H1 (cell line): Measurements from ENCODE around the gene ARV1. TPM values are rescaled to one million over a fixed set of nuclear protein-coding genes. Genes with fewer than 3 reads are reported as not detected.

Source experiments
- CTCF ChIA-PET: fragments of 300-600 bp; sonication (Branson Sonifier 250); formaldehyde crosslinking; loops from one replicate; lab custom pipeline; 2021; ENCODE audit not compliant: partially characterized antibody; lab: Charles Lee
- POLR2A ChIA-PET: fragments of 300-600 bp; sonication (Branson Sonifier 250); formaldehyde crosslinking; loops from one replicate; lab custom pipeline; 2021; ENCODE audit warnings: inconsistent platforms; ENCODE audit not compliant: partially characterized antibody; lab: Charles Lee
- DNase-seq, 2 experiments: peaks; one replicate each; pipeline versions ENCODE4 v3.0.0 to v3.0.0-alpha.2; 2010 to 2022; ENCODE audit warnings: low spot score in 2 of 2, low read depth in 1 of 2, mixed read lengths in 1 of 2
- FAIRE-seq: peaks from 2 replicates; lab custom pipeline; 2011; peaks lifted over from hg19 to GRCh38; lab: Jason Lieb, UNC
- H2AFZ ChIP-seq: 2 replicates; pipeline ENCODE4 v1.8.1; 2012; ENCODE audit warnings: low read length, inconsistent platforms
- H2AK5ac ChIP-seq: 2 replicates; pipeline ENCODE4 v1.6.1; 2013; ENCODE audit warnings: low read depth, low read length
- H2BK120ac ChIP-seq: replicated peaks from 2 replicates; pipeline ENCODE3; 2013; ENCODE audit warnings: low read depth, low read length, inconsistent platforms
- H2BK12ac ChIP-seq: 2 replicates; pipeline ENCODE4 v1.6.1; 2013; ENCODE audit warnings: low read depth, low read length
- H2BK15ac ChIP-seq: 2 replicates; pipeline ENCODE4 v1.6.1; 2013; ENCODE audit warnings: low read length
- H2BK20ac ChIP-seq: 2 replicates; pipeline ENCODE4 v1.6.1; 2013; ENCODE audit warnings: low read length
- H2BK5ac ChIP-seq: 2 replicates; pipeline ENCODE4 v1.6.1; 2013; ENCODE audit warnings: low read depth, low read length
- H3K14ac ChIP-seq: 2 replicates; pipeline ENCODE4 v1.6.1; 2013; ENCODE audit warnings: inconsistent platforms; ENCODE audit not compliant: insufficient read length
- H3K18ac ChIP-seq: 2 replicates; pipeline ENCODE4 v1.6.1; 2013; ENCODE audit warnings: low read length; ENCODE audit errors: extremely low read depth
- H3K23ac ChIP-seq: 2 replicates; pipeline ENCODE4 v1.6.1; 2013; ENCODE audit warnings: inconsistent platforms; ENCODE audit not compliant: insufficient read length
- H3K23me2 ChIP-seq: 2 replicates; pipeline ENCODE4 v1.6.1; 2013; ENCODE audit warnings: low read depth, low read length
- H3K27ac ChIP-seq: 2 replicates; pipeline ENCODE4 v1.6.1; 2011; ENCODE audit warnings: low read depth, low read length, inconsistent platforms
- H3K27me3 ChIP-seq, 4 experiments: replicated peaks in 1 of 4; 1 replicate in 1 of 4; 2 replicates in 3 of 4; pipeline versions ENCODE4 v1.6.1 to v1.8.1; 2011 to 2013; ENCODE audit warnings: low read length in 3 of 4, mild to moderate bottlenecking in 3 of 4, inconsistent platforms in 2 of 4, mixed read lengths in 2 of 4, moderate library complexity in 1 of 4; ENCODE audit not compliant: control insufficient read depth in 3 of 4, insufficient read depth in 3 of 4; ENCODE audit errors: extremely low read depth in 1 of 4
- H3K36me3 ChIP-seq, 4 experiments: 2 replicates each; pipeline versions ENCODE4 v1.6.1 to v1.8.1; 2011 to 2013; ENCODE audit warnings: mild to moderate bottlenecking in 4 of 4, low read length in 3 of 4, moderate library complexity in 2 of 4, control low read depth in 1 of 4, inconsistent platforms in 1 of 4; ENCODE audit not compliant: insufficient read depth in 4 of 4, control insufficient read depth in 2 of 4
- H3K4ac ChIP-seq: replicated peaks from 2 replicates; pipeline ENCODE3; 2013; ENCODE audit warnings: low read length, low read depth, mixed read lengths, inconsistent platforms; ENCODE audit not compliant: insufficient read length
- H3K4me1 ChIP-seq, 4 experiments: replicated peaks in 1 of 4; 1 replicate in 1 of 4; 2 replicates in 3 of 4; pipeline versions ENCODE4 v1.6.1 to v1.8.1; 2011 to 2013; ENCODE audit warnings: low read length in 3 of 4, inconsistent platforms in 2 of 4, mixed read lengths in 1 of 4; ENCODE audit not compliant: insufficient read depth in 4 of 4, control insufficient read depth in 3 of 4
- H3K4me2 ChIP-seq, 2 experiments: 2 replicates each; pipeline versions ENCODE4 v1.6.1 to v1.8.1; 2011 to 2013; ENCODE audit warnings: low read depth in 2 of 2, low read length in 2 of 2, control low read depth in 1 of 2, inconsistent platforms in 1 of 2, mild to moderate bottlenecking in 1 of 2; ENCODE audit not compliant: insufficient read depth in 1 of 2
- H3K4me3 ChIP-seq, 4 experiments: fragments of 200-600, 300-600 bp in 1 of 4; sonication (generic), shearing (Covaris generic), sonication (Bioruptor Twin) in 1 of 4; 2 replicates each; pipeline versions ENCODE4 v1.5.1 to v1.8.1; 2011 to 2016; ENCODE audit warnings: low read length in 4 of 4, low read depth in 3 of 4, control low read depth in 2 of 4, inconsistent platforms in 2 of 4, mild to moderate bottlenecking in 2 of 4, mixed read lengths in 1 of 4, moderate library complexity in 1 of 4; ENCODE audit not compliant: insufficient read depth in 2 of 4; ENCODE audit errors: extremely low read depth in 1 of 4
- H3K56ac ChIP-seq: replicated peaks from 2 replicates; pipeline ENCODE3; 2013; ENCODE audit warnings: low read depth, mild to moderate bottlenecking, mixed read lengths, low read length, inconsistent platforms; ENCODE audit not compliant: insufficient read length
- H3K79me1 ChIP-seq: 2 replicates; pipeline ENCODE4 v1.6.1; 2013; ENCODE audit warnings: low read depth, low read length, control low read depth
- H3K79me2 ChIP-seq, 2 experiments: 2 replicates each; pipeline versions ENCODE4 v1.6.1 to v1.8.1; 2012 to 2013; ENCODE audit warnings: low read length in 2 of 2, mild to moderate bottlenecking in 2 of 2, inconsistent platforms in 1 of 2; ENCODE audit not compliant: insufficient read depth in 2 of 2, control insufficient read depth in 1 of 2
- H3K9ac ChIP-seq, 4 experiments: replicated peaks in 1 of 4; 1 replicate in 1 of 4; 2 replicates in 3 of 4; pipeline versions ENCODE4 v1.6.1 to v1.8.1; 2011 to 2013; ENCODE audit warnings: low read depth in 3 of 4, low read length in 3 of 4, control low read depth in 2 of 4, mild to moderate bottlenecking in 2 of 4, moderate library complexity in 2 of 4, inconsistent platforms in 1 of 4; ENCODE audit errors: extremely low read depth in 1 of 4
- H3K9me3 ChIP-seq, 2 experiments: 2 replicates each; pipeline versions ENCODE4 v1.6.1 to v1.8.1; 2012 to 2013; ENCODE audit warnings: mild to moderate bottlenecking in 2 of 2, moderate library complexity in 2 of 2, control low read depth in 1 of 2, inconsistent platforms in 1 of 2, low read depth in 1 of 2, low read length in 1 of 2, mixed read lengths in 1 of 2; ENCODE audit not compliant: insufficient read depth in 2 of 2
- H4K20me1 ChIP-seq, 2 experiments: replicated peaks in 1 of 2; 2 replicates each; pipeline versions ENCODE3 to v1.8.1; 2011 to 2013; ENCODE audit warnings: inconsistent platforms in 2 of 2, low read length in 2 of 2, mild to moderate bottlenecking in 1 of 2; ENCODE audit not compliant: insufficient read depth in 2 of 2, control insufficient read depth in 1 of 2
- H4K5ac ChIP-seq: 2 replicates; pipeline ENCODE4 v1.6.1; 2013; ENCODE audit warnings: low read length, low read depth, mixed read lengths, inconsistent platforms; ENCODE audit not compliant: insufficient read length
- H4K8ac ChIP-seq: 2 replicates; pipeline ENCODE4 v1.8.0; 2013; ENCODE audit warnings: mild to moderate bottlenecking, moderate library complexity, low read length, inconsistent platforms; ENCODE audit not compliant: insufficient read depth; ENCODE audit errors: extremely low read depth
- H4K91ac ChIP-seq: replicated peaks from 2 replicates; pipeline ENCODE3; 2013; ENCODE audit warnings: low read length, mixed read lengths, inconsistent platforms; ENCODE audit not compliant: insufficient read length
- BCL11A ChIP-seq, 2 experiments: IDR thresholded peaks; one replicate each; pipeline ENCODE4 v1.6.1; 2011; ENCODE audit warnings: low read depth in 2 of 2, low read length in 2 of 2, mild to moderate bottlenecking in 2 of 2
- CBX8 ChIP-seq: fragments of 300-800, 300-1000 bp; sonication (generic); IDR thresholded peaks from 2 replicates; pipeline ENCODE4 v1.7.1; 2016; ENCODE audit warnings: low read depth, low read length, borderline replicate concordance
- EZH2 ChIP-seq: fragments of 200-600 bp; sonication (generic); IDR thresholded peaks from 2 replicates; pipeline ENCODE4 v1.7.1; 2012; ENCODE audit warnings: low read depth, mild to moderate bottlenecking, moderate library complexity, low read length, inconsistent platforms; ENCODE audit not compliant: severe bottlenecking
- RFX5 ChIP-seq: IDR thresholded peaks from 2 replicates; pipeline ENCODE4 v1.6.1; 2011; ENCODE audit warnings: low read depth, low read length, improper control_type of control experiment, borderline replicate concordance
- RXRA ChIP-seq: IDR thresholded peaks from 2 replicates; pipeline ENCODE4 v1.6.1; 2011; ENCODE audit warnings: low read depth, mild to moderate bottlenecking, low read length, moderate library complexity; ENCODE audit not compliant: insufficient read depth
- TAF1 ChIP-seq: IDR thresholded peaks from 2 replicates; pipeline ENCODE4 v1.6.1; 2011; ENCODE audit warnings: mild to moderate bottlenecking, low read depth, low read length
- WGBS, 2 experiments: shearing (Covaris generic) in 1 of 2; methylation state at CpG; one replicate each; pipeline versions ENCODE4 v1.1.6 to v1.1.7; 2013 to 2015; ENCODE audit warnings: low lambda C conversion rate in 2 of 2, mixed read lengths in 2 of 2, inconsistent platforms in 1 of 2, low coverage in 1 of 2, missing lambda C conversion rate in 1 of 2; ENCODE audit not compliant: insufficient replicate concordance in 2 of 2, insufficient coverage in 1 of 2, insufficient read length in 1 of 2; ENCODE audit errors: extremely low coverage in 1 of 2, missing lambda C conversion rate in 1 of 2; 5-methylcytosine and 5-hydroxymethylcytosine counted together
- polyA plus RNA-seq, 7 experiments: library from polyadenylated mRNA; depleted of rRNA in 3 of 7; stranded (reverse) in 5 of 7; unstranded in 2 of 7; fragments of >200 nt in 5 of 7; fragments of 200-250 nt in 2 of 7; gene quantifications; 1 replicate in 5 of 7; 2 replicates in 1 of 7; 4 replicates in 1 of 7; pipeline versions ENCODE4 v1.2.1 to v1.2.3, GENCODE V29; 2011 to 2013; ENCODE audit warnings: missing spikeins in 2 of 7, mixed read lengths in 2 of 7
- total RNA-seq: library from RNA; stranded (reverse); fragmentation: NEBNext Ultra II Directional; extraction: Animal tissue kit (Norgen Biotek cat#: 25700); gene quantifications from 2 replicates; pipeline ENCODE4 v1.2.1, GENCODE V29; 2021

Gene ARV1
- total and polyA plus RNA-seq, 2 of the 8 experiments (the other 6 are each of a cell fraction or from before 2014, with no cell fraction given) = 13.1 to 13.4 TPM

GRCh38 chr1:230939806-230940489, 38.9 kb upstream of the ARV1 start:
- Histone ChIP-seq H4K91ac (no peak overlapping the region), H3K56ac (no peak overlapping the region)
- FAIRE-seq = no peak
- TF ChIP-seq CBX8 = no peak
- no peak for TF ChIP-seq RFX5
- TF ChIP-seq BCL11A (IDR thresholded peaks at IDR 0.05; ENCODE audit: low read depth in 2 of 2, low read length in 2 of 2) = no peak
- TF ChIP-seq EZH2 = no peak
- no peak for TF ChIP-seq RXRA
- TF ChIP-seq TAF1 = no peak
- TF ChIP-seq, all 59 proteins: peak for 0
- CTCF ChIA-PET = interaction anchor here (2.4 kb wide), 1 partner anchor 22 kb away, joined by 7 read pairs; no protein-coding TSS in a partner anchor
- no peaks in the 10 kb centered on the region for H3K79me2 ChIP-seq
- DNase-seq = no peak
- H3K27ac ChIP-seq = no peak overlapping the region
- H4K8ac ChIP-seq = no peak overlapping the region
- H2BK12ac ChIP-seq = no peak overlapping the region
- H3K4me1 ChIP-seq = no peaks in the 10 kb centered on the region
- POLR2A ChIA-PET = interaction anchor here (1.4 kb wide), 1 partner anchor 71 kb away, joined by 3 read pairs; no protein-coding TSS in a partner anchor
- no peak overlapping the region for H2BK5ac ChIP-seq
- H3K9me3 ChIP-seq = no peaks in the 10 kb centered on the region
- 91% methylated on average over 4 of the region's 4 CpGs; no CpG with 5 or more reads in 1 of the 2 experiments for WGBS, 2 experiments
- no peak overlapping the region for H3K4ac ChIP-seq
- H3K23me2 ChIP-seq = no peaks in the 10 kb centered on the region
- H3K4me3 ChIP-seq = no peak overlapping the region
- H3K4me2 ChIP-seq = no peak overlapping the region
- H3K23ac ChIP-seq = no peak overlapping the region
- no peak overlapping the region for H3K9ac ChIP-seq
- H2BK15ac ChIP-seq = no peak overlapping the region
- no peak overlapping the region for H4K5ac ChIP-seq
- no peaks in the 10 kb centered on the region; a peak in 1 of 7 replicates for H3K27me3 ChIP-seq
- no peak overlapping the region for H2BK20ac ChIP-seq
- H3K14ac ChIP-seq = no peak overlapping the region
- H2AFZ ChIP-seq = no peak overlapping the region
- no peak overlapping the region for H2BK120ac ChIP-seq
- H3K79me1 ChIP-seq = no peaks in the 10 kb centered on the region
- H2AK5ac ChIP-seq = no peak overlapping the region
- no peak overlapping the region for H3K18ac ChIP-seq
- H4K20me1 ChIP-seq = no peaks in the 10 kb centered on the region
- H3K36me3 ChIP-seq = no peaks in the 10 kb centered on the region
